HL-60 (cell line): ENCODE results near the gene CYB5RL.

Experiments used
- DNase-seq, 2 experiments: peaks; one replicate each; pipeline ENCODE4 v3.0.0-alpha.2; 2010 to 2020; ENCODE audit warnings: low read depth in 1 of 2, low spot score in 1 of 2
- H3K27ac ChIP-seq: fragments of 250-450 bp; sonication (Bioruptor Pico); replicated peaks from 2 replicates; pipeline ENCODE4 v1.5.1; 2020; ENCODE audit warnings: mild to moderate bottlenecking, moderate library complexity
- H3K27me3 ChIP-seq: fragments of 250-450 bp; sonication (Bioruptor Pico); 2 replicates; pipeline ENCODE4 v1.5.1; 2021; ENCODE audit warnings: mild to moderate bottlenecking, moderate library complexity; ENCODE audit not compliant: insufficient read depth, poor library complexity, severe bottlenecking
- H3K4me3 ChIP-seq: replicated peaks from 2 replicates; pipeline ENCODE4 v1.5.1; 2011; ENCODE audit warnings: mild to moderate bottlenecking, control low read depth, low read length; ENCODE audit not compliant: insufficient read depth
- CTCF ChIP-seq: IDR thresholded peaks from one replicate; pipeline ENCODE4 v1.5.1; 2011; ENCODE audit warnings: low read length, control low read depth, inconsistent platforms; ENCODE audit not compliant: insufficient read depth
- GABPA ChIP-seq: IDR thresholded peaks from 2 replicates; pipeline ENCODE4 v1.6.1; 2012; ENCODE audit warnings: low read depth
- POLR2AphosphoS5 ChIP-seq: IDR thresholded peaks from 2 replicates; pipeline ENCODE4 v1.6.1; 2012; ENCODE audit warnings: low read depth
- SPI1 ChIP-seq: IDR thresholded peaks from 2 replicates; pipeline ENCODE4 v1.6.1; 2012; ENCODE audit warnings: low read depth, mild to moderate bottlenecking, borderline replicate concordance
- TF ChIP-seq, protein P1 (sequence below): IDR thresholded peaks from 2 replicates; pipeline ENCODE4 v1.6.1; 2012; ENCODE audit warnings: low read depth; ENCODE audit not compliant: insufficient replicate concordance

Gene CYB5RL

DNA sequence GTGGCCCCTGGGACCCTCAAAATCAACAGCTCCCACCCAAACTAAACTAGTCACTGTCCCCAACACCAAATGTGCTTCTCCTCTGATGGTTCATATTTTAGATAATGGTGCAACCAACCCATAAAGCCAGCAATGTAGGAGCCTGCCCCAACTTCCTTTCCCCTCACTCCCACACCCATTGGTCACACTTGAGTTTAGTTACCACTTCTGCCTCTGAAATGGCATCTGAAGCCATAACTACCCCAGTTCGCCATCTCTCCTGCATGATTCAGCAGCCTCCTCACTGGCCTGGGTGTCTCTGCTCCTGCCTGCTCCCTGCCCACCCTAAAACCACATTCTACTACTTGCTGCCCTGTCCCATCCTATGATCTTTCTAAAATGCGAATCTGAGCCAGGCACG lies 43.6 kb downstream of the CYB5RL start:
- no peaks in the 10 kb centered on the region for H3K27me3 ChIP-seq
- H3K4me3 ChIP-seq = no peak overlapping the region
- peak in 1 of 2 experiments; percentile 27 for DNase-seq
- H3K27ac ChIP-seq = no peak overlapping the region
- TF ChIP-seq CTCF (no peak), SPI1 (no peak), GABPA (no peak), POLR2AphosphoS5 (no peak)
- TF ChIP-seq, protein P1, sequence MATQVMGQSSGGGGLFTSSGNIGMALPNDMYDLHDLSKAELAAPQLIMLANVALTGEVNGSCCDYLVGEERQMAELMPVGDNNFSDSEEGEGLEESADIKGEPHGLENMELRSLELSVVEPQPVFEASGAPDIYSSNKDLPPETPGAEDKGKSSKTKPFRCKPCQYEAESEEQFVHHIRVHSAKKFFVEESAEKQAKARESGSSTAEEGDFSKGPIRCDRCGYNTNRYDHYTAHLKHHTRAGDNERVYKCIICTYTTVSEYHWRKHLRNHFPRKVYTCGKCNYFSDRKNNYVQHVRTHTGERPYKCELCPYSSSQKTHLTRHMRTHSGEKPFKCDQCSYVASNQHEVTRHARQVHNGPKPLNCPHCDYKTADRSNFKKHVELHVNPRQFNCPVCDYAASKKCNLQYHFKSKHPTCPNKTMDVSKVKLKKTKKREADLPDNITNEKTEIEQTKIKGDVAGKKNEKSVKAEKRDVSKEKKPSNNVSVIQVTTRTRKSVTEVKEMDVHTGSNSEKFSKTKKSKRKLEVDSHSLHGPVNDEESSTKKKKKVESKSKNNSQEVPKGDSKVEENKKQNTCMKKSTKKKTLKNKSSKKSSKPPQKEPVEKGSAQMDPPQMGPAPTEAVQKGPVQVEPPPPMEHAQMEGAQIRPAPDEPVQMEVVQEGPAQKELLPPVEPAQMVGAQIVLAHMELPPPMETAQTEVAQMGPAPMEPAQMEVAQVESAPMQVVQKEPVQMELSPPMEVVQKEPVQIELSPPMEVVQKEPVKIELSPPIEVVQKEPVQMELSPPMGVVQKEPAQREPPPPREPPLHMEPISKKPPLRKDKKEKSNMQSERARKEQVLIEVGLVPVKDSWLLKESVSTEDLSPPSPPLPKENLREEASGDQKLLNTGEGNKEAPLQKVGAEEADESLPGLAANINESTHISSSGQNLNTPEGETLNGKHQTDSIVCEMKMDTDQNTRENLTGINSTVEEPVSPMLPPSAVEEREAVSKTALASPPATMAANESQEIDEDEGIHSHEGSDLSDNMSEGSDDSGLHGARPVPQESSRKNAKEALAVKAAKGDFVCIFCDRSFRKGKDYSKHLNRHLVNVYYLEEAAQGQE = no peak

DNA sequence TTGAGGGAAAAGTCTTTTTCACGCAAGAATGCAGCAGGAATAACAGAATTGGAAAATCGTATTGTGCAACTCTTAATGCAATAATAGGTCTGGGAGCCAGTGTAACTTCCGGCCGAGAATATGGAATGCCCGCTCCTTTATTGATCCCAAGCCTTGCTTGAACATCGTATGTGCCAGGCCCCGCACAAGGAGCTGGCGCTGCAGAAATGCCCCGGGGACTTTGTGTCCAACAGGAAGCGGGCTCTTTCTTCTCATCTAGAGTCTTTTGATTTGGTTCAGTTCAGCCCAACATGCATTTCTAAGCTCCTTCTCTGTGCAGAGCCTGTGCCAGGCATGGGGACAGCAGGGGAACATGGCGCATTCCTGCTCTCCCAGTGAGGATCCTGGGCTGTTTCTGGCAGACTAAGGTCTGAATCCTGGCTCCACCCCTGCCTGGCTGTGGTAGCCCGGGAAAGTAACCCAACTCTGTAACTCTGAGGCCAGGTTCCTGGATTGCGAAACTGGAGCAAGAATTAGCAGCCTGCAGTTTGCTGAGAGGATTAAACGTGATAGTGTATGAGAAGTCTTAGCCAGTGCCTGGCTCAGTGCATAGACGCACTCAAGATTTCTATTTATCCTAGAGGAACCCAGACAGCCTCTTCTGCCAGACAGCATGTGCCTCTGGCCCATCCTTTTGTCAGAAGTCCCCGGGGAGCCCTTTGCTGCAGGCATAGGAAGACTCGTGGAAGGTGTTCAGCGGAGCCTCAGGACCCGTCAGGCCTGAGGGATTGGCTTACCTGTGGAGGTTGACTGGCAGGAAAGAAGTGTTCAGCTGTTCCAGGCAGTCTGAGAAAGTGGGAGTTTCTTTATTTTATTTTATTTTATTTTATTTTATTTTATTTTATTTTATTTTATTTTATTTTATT lies 46.0 kb downstream of the CYB5RL start:
- TF ChIP-seq GABPA = no peak
- TF ChIP-seq CTCF = no peak
- TF ChIP-seq SPI1 = no peak
- TF ChIP-seq, protein P1 = no peak
- no peak for TF ChIP-seq POLR2AphosphoS5
- peak; percentile 47 to 52 for DNase-seq
- no peak overlapping the region for H3K4me3 ChIP-seq
- no peak overlapping the region for H3K27ac ChIP-seq
- no peaks in the 10 kb centered on the region for H3K27me3 ChIP-seq

- TF ChIP-seq SPI1 (no peak), GABPA (no peak), CTCF (no peak)
- TF ChIP-seq, protein P1 = no peak
- no peak for DNase-seq
These were observed 47.1 kb downstream of the CYB5RL start, which contains the start of gene CDCP2 for GRCh38 chr1:54152696-54153095. TSS of gene CDCP2 (minus strand) at chr1:54153000. CDS start at chr1:54152922, 78 bp downstream.

More at GRCh38 chr1:54152696-54153095, 47.1 kb downstream of the CYB5RL start, which contains the start of gene CDCP2:
- no peak within 1 kb of the TSS for H3K27ac ChIP-seq
- no peak within 1 kb of the TSS for H3K4me3 ChIP-seq
- no peaks in the 10 kb centered on the region for H3K27me3 ChIP-seq
